HG02870 (cell line): ENCODE results near the gene GRAMD4.

Experiments used
- ATAC-seq: cut with Tn5 transposase; IDR thresholded peaks from one replicate; pipeline ENCODE4 v1.9.1; 2021; ENCODE audit warnings: mild to moderate bottlenecking, moderate library complexity; ENCODE audit not compliant: unreplicated experiment

Gene GRAMD4

DNA sequence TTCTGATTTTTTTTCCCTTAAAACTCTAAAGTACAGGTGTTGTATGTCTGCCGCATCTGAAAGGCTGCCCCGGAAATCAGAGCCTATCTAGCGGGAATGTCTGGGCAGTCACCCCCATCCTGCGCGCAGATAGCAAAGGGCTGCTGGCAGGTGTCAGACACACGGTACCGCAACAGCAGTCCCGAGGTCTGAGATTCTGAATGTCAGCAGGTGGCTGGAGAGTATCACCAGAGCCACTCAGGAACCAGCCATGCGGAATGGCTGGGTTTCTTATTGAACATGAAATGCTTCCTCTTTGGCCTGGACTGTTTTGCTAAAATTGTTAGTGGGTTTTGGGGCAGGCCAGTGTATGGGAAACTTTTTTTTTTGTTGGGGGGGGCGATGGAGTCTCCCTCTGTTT is 64.5 kb downstream of the GRAMD4 start:
- peak; percentile 86 for ATAC-seq

GRCh38 chr22:46686221-46687047 is 66.2 kb downstream of the GRAMD4 start:
- no peak for ATAC-seq

DNA sequence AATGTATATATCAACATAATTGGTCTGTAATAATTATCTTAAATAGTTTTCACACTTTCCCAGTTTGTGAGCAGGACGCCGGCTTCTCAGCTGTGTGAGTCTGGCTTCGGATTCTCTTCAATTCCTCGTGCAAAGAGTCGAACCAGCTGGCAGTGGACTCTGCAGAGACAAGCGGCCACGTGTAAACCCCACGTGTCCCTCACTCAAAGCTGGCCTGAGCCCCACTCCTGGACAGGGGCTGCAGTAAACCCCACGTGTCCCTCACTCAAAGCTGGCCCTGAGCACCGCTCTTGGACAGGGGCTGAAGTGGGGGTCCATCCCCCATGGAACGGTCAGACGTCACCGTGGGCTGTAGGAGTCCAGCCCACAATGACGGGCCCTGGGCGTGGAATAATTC is 66.9 kb downstream of the GRAMD4 start:
- ATAC-seq = no peak

GRCh38 chr22:46687460-46687859 is 67.3 kb downstream of the GRAMD4 start:
- ATAC-seq = no peak

DNA sequence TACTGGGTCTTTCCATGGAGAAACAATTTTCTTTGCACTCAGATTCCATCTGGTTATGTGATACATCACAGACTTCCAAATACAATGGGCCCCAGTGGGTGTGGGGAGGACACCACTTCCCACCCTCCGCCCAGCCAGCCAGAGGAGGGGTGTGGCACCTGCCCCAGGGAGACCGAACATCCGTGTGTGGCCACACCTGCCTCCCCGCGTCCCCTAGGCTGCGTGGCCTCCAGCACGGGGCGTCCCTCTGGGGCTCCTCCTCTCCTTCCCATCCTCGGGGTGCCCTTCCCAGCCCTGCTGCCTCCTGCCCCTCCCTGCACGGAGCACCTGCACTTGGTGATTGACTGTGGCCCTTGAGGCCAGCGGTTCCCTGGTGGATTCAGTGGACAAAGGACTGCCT is 68.8 kb downstream of the GRAMD4 start:
- ATAC-seq = no peak

GRCh38 chr22:46690146-46690545 is 70.0 kb downstream of the GRAMD4 start:
- no peak for ATAC-seq

GRCh38 chr22:46691571-46691970 is 71.4 kb downstream of the GRAMD4 start:
- no peak for ATAC-seq

DNA sequence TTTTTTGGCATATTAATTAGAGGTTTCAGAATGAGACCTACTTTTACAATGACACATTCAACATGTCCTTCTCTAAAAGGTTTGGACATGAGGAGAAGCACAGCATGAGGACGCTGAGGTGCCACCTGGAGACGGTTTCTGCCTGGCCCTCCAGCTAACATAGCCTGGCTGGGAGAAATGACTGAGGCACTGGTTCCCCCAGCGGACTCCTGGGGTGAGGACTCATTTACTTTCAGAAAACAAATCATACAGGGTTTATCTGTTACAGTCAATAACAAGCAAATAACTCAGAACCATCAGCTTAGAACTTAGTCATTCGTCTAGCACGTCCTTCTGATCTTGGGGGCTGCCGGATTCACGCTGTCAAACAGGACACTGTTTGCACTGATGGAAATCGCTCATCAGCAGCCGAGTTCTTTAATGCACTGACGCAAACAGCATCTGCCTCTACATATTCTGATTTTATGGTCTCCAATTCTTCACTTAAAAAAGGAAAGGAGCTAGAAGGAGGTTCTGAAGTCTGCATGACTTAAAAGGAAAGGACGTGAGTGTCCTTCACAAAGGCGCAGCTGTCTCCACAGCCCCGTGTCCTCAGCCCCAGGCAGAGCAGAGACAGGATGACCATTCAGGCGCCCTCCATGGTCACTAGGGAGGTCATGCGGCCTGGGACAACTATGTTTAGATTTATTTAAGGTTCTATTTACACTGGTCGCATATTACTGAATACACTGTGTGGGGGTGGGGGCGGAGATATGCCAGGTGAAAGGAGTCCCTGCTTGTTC is 73.6 kb downstream of the GRAMD4 start:
- no peak for ATAC-seq

DNA sequence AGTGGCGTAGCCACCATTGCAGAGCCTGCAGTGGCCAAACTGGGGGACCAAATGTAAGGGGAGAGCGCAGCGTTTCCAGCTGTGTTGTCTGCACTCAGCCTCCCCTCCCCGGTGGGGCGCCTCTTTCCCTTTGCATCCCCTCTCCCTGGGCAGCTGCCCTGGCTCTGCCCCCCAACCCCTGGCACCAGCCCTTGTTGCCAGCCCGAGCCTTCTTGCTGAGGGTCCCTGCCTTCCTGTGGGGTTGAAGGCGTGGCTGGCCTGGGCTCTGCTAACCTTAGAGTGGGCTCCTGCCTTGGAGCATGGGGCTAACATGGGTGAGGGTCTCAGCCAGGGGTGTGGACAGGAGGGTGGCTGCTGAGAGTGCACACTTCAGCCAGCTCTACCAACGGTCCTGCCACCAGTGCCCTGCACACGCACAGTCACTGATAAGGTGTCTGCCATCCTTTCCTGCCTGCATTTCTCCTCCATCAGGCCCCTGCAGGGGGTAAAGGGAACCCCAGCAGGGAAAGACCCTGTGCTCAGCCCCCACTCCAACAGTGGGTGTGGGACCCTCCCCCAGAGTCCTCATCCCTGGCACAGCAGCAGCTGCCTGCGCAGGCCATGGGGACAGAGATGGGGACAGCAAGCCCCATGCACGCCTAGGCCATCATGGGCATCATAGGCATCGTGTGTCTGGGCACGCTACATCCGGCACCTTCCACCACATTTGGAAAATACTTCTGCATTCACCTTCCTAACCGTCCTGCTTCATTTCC is 74.4 kb downstream of the GRAMD4 start:
- no peak for ATAC-seq

DNA sequence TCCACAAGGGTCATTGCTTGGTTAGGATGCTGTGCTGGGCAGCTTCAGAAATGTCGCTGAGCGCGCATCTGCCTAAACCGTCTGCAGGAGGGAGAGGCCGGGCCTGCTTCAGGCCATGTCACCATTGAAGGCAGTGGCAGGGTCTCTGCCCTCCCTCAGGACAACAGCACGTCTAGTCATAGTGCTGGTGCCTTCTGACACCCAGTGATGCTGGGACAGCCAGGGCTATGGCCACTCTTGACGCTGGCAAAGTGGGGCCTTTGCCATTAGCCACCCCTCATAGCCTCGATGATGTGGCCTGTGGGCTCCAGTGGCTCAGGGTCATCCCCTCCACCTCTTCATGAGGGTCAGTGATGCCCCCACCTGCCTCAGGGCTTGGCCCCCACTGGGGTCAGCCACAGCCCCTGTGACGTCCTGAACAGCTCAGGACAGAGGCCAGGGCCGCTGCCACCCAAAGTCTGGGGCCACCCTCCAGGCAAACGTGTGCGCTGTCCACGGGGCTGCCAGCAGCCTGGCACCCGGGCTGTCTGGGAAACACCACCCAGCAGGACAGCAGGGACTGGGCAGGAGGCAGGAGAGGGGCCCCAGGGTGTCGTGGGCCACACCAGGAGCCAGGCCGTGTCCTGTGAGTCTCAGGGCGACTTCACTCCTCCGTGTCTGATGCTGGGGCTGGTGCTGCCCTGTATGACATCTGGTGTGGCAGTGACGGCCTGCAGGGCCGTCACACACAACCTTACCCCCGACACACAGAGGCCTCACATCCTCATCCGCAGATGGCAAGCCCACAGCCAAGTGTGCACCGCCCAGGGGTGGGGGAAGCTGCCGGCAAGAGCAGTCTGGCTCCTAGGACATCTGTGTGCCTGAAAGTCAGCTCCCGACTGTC is 75.4 kb downstream of the GRAMD4 start:
- no peak for ATAC-seq

GRCh38 chr22:46696229-46696518 is 76.0 kb downstream of the GRAMD4 start:
- ATAC-seq = no peak

DNA sequence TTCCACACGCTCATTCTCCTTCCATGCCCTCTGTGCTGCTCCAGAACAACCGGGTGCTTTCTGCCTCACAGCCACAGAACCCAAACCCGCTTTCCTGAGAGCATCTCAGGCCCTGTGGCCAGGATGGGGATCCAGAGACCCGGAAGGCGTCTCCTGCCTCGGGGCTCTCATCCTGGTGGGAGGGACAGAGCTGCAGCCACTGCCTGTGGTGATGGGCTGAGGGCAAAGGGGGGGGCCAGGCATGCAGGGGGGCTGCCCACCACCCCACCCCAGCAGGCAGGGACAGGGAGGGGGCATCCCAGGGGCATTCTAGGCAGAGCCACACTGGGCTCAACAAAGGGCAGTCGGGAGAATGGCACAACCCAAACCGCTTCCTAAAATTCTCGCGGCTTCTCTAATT is 76.4 kb downstream of the GRAMD4 start:
- ATAC-seq = no peak

DNA sequence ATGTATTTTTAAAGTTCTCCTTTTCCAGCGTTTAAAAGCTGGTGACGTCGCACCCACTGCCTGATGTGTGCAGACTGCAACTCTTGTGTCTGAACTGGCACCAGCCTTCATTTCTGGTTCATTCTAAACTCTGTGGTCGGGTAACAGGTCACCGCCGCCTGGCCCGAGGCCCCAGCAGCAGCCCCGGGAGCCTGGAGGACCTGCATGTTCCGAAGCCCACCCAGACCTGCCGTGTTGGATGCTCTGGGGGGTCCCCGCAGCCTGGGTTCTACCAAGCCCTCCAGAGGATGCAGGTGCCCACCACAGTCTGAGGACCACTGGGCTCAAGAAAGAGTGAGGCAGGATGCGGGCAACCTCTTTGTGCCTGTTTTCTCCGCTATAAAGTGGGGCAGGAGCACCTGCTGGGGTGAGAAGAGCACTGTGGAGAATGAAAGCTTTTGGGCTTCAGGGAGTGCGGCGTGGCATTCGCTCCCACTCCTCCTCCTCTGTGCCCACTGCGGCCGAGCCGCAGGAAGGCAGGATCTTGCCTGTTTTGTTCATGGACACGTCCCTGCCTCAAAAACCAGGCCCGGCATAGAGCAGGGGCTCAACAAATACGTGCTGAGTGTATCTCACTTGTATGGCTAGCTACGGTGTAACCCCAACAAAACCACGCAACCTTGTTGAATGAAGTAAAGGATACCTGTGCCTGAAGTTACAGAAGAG is 77.8 kb downstream of the GRAMD4 start:
- no peak for ATAC-seq

- ATAC-seq = no peak
Measured at GRCh38 chr22:46699091-46699490, 78.9 kb downstream of the GRAMD4 start.

GRCh38 chr22:46701262-46701661 is 81.1 kb downstream of the GRAMD4 start:
- ATAC-seq = no peak

- ATAC-seq = no peak
Measured at GRCh38 chr22:46703171-46703995, 83.2 kb downstream of the GRAMD4 start.

DNA sequence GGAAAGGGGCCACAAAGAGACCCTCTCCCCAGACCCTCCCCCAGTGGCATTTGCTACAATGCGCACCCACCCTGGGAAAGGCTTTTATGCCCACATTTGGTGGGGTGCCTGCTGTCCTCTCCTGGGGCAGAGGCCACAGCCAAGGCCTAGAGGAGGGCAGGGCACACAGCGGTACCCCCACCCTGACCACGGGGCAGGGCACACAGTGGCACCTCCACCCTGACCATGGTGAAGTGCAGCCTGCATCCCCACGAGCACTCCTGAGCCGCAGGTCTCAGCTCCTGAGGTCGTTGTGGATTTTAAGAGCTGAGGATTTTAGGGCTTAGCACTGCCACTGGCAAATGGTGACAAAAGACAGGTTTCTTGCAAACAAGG is 83.8 kb downstream of the GRAMD4 start:
- no peak for ATAC-seq

DNA sequence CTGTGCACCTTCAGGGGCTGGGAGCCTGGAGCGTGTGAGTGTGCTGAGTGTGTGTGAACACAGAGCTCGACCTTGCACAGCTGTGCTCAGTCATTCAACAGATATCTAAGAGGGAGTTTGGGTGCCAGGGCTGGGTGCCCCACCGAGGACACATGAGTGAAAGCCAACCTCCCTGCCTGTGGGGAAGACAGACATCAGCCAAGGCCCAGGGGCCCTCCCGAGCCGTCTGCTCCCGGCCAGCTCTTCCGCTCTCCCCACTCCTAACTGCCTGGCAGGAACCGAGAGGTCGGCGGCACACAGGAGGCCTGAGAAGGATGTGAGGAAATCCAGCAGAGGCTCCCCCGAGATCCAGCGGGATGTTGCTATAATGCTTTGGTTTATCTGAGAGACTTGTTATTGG is 85.9 kb downstream of the GRAMD4 start:
- ATAC-seq = no peak

DNA sequence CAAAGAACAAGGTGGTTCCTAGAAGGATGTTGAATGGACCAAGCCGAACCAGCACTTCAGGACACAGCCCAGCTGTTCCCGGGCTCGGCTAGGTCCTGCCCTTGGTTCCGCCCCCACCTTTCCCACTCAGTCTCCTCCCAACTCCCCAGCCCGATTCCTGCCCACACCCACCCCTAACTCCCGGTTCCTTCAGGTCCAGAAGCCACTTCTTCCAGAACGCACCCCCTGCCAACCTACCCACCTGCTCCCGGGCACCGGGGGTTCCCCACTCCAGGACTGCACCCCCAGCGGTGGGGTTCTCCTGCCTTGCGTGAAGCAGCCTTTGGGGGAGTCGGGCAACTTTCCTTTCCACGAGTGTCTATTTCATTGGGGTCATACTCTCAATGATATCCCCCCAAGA is 87.1 kb downstream of the GRAMD4 start:
- no peak for ATAC-seq
